DOHH2 (cell line): ENCODE data around the gene HGF.

ENCODE experiments used
- H3F3A ChIP-seq: fragments of 200-600 bp; sonication (generic), shearing (Covaris generic); 2 replicates; pipeline ENCODE4 v1.6.0; 2016; ENCODE audit warnings: antibody characterized with exemption, mild to moderate bottlenecking; ENCODE audit not compliant: control insufficient read depth, insufficient read depth
- H3K27ac ChIP-seq: fragments of 200-600 bp; sonication (generic); 2 replicates; pipeline ENCODE4 v1.5.1; 2014; ENCODE audit warnings: low read depth, mild to moderate bottlenecking, low read length, moderate library complexity
- H3K27me3 ChIP-seq: fragments of 200-600 bp; sonication (generic); 2 replicates; pipeline ENCODE4 v1.6.1; 2014; ENCODE audit warnings: mild to moderate bottlenecking, low read length, mixed read lengths; ENCODE audit not compliant: control insufficient read depth
- H3K36me3 ChIP-seq: fragments of 200-600 bp; sonication (generic); 2 replicates; pipeline ENCODE4 v1.6.1; 2014; ENCODE audit warnings: mild to moderate bottlenecking, low read length, moderate library complexity, mixed read lengths; ENCODE audit not compliant: control insufficient read depth
- H3K4me1 ChIP-seq: fragments of 200-600 bp; sonication (generic); 2 replicates; pipeline ENCODE4 v1.6.1; 2014; ENCODE audit warnings: mild to moderate bottlenecking, low read length, mixed read lengths; ENCODE audit not compliant: control insufficient read depth
- H3K4me2 ChIP-seq: fragments of 200-600 bp; sonication (generic); 2 replicates; pipeline ENCODE4 v1.6.0; 2014; ENCODE audit warnings: mild to moderate bottlenecking, low read length, moderate library complexity
- H3K4me3 ChIP-seq: fragments of 200-600 bp; sonication (generic); 2 replicates; pipeline ENCODE4 v1.5.1; 2014; ENCODE audit warnings: mild to moderate bottlenecking, low read length, mixed read lengths
- H3K79me2 ChIP-seq: fragments of 200-600 bp; sonication (generic); 2 replicates; pipeline ENCODE4 v1.6.1; 2014; ENCODE audit warnings: mild to moderate bottlenecking, low read length, mixed read lengths; ENCODE audit not compliant: control insufficient read depth
- H3K9me2 ChIP-seq: fragments of 200-600 bp; sonication (generic); replicated peaks from 2 replicates; pipeline ENCODE4 v1.6.1; 2014; ENCODE audit warnings: mild to moderate bottlenecking, low read length, mixed read lengths; ENCODE audit not compliant: control insufficient read depth
- H3K9me3 ChIP-seq: fragments of 200-600 bp; sonication (generic); 2 replicates; pipeline ENCODE4 v1.6.1; 2014; ENCODE audit warnings: antibody characterized with exemption, low read length, mixed read lengths; ENCODE audit not compliant: control insufficient read depth, insufficient read depth
- H4K20me1 ChIP-seq: fragments of 200-600 bp; sonication (generic); 2 replicates; pipeline ENCODE4 v1.6.0; 2014; ENCODE audit warnings: low read depth, mild to moderate bottlenecking, antibody characterized with exemption, low read length, moderate library complexity; ENCODE audit not compliant: control insufficient read depth, insufficient read depth
- EZH2phosphoT487 ChIP-seq: fragments of 200-600 bp; sonication (generic); IDR thresholded peaks from 2 replicates; pipeline ENCODE4 v1.6.1; 2017; ENCODE audit warnings: borderline replicate concordance, mild to moderate bottlenecking, antibody characterized with exemption, low read length, moderate library complexity, mixed read lengths
- TF ChIP-seq, protein P1 (sequence below): fragments of 200-600 bp; sonication (generic); IDR thresholded peaks from one replicate; pipeline ENCODE4 v1.5.1; 2014; ENCODE audit warnings: antibody characterized with exemption, mild to moderate bottlenecking, low read depth, low read length; ENCODE audit not compliant: poor library complexity, severe bottlenecking

Gene HGF

DNA sequence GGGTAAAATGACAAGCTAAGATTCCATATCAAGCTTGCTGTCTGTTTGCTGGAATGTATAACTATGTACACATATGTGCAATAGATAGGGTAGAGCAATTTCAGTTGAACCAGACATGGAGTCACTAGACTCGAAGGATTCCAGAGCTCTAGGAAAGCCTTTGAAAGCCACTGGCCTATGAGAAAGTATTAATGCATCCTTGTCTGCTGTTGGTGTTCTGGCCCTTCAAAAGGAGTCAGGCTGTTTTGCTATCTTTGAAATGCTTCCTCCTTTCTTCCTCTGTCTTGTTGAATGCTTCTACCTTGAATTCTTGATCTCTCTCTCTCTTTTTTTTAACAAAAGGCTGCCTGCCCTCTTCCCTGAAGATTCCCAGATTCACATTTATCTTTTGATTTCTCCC lies 20.8 kb upstream of the HGF start:
- Histone ChIP-seq H3K36me3 (no peaks in the 10 kb centered on the region), H3K27me3 (no peaks in the 10 kb centered on the region), H3K9me3 (no peaks in the 10 kb centered on the region), H3K4me2 (peak overlapping the region; percentile 44), H3K9me2 (no peaks in the 10 kb centered on the region), H3K27ac (no peak overlapping the region), H3K4me3 (no peak overlapping the region), H3K4me1 (peaks cover 54% of the 10 kb centered on the region), H3F3A (no peaks in the 10 kb centered on the region), H4K20me1 (no peaks in the 10 kb centered on the region), H3K79me2 (no peaks in the 10 kb centered on the region)
- TF ChIP-seq, protein P1, sequence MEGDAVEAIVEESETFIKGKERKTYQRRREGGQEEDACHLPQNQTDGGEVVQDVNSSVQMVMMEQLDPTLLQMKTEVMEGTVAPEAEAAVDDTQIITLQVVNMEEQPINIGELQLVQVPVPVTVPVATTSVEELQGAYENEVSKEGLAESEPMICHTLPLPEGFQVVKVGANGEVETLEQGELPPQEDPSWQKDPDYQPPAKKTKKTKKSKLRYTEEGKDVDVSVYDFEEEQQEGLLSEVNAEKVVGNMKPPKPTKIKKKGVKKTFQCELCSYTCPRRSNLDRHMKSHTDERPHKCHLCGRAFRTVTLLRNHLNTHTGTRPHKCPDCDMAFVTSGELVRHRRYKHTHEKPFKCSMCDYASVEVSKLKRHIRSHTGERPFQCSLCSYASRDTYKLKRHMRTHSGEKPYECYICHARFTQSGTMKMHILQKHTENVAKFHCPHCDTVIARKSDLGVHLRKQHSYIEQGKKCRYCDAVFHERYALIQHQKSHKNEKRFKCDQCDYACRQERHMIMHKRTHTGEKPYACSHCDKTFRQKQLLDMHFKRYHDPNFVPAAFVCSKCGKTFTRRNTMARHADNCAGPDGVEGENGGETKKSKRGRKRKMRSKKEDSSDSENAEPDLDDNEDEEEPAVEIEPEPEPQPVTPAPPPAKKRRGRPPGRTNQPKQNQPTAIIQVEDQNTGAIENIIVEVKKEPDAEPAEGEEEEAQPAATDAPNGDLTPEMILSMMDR = no peak
- no peak for TF ChIP-seq EZH2phosphoT487

DNA sequence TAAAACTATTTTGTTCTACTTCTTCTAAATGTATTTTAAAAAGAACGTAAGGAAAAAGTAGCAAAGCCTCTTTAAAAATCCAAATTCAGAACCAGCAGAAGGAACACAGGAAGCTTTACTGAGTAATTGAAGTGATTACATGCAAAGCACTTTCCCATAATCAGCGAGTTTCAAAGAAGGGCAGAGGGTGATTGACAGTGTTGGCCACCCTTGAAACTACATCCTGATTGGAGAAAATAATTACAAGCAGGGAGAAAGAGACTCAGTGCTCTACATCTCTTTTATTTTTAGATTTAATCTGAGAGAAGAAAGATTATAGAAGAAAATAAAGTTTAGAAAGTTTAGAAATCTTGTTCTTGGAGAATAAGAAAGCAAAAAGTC lies 20.3 kb upstream of the HGF start:
- TF ChIP-seq, protein P1 = no peak
- no peak for TF ChIP-seq EZH2phosphoT487
- H3F3A ChIP-seq = no peaks in the 10 kb centered on the region

DNA sequence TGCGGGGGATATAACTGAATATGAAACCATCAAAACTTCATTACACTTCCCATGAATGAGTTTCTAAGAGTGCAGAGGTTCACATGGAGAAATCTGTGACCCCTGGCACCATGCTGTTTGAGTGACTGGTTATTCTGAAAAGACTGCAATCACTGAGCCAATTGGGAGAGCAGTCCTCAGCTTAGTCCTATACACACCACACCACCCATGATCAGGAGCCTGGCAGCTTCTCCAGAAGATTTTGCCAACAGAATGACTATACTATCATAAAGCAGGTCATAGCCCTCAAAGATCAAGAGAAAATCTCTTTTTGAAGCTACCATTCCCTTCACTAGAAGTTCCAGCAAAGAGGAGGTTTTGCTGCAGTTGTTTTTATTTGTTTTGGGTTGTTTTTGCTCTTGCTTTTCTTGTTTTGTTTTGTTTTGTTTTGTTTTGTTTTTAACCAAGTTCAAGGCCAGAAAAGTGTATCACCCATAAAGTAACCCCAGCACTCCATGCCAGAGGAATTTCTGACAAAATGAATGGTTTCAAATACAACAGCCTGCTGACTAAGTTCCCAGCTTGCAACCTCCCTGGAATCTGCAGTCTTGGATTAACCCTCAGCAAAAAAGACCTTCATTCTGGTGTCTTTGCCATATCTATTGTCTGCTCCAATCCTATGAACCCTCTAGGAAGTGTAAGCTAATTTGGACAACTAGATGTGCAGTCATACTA lies 19.7 kb upstream of the HGF start:
- Histone ChIP-seq H3F3A (no peaks in the 10 kb centered on the region), H3K9me2 (no peaks in the 10 kb centered on the region), H4K20me1 (no peaks in the 10 kb centered on the region), H3K27ac (no peak overlapping the region), H3K9me3 (no peaks in the 10 kb centered on the region), H3K79me2 (no peaks in the 10 kb centered on the region), H3K27me3 (no peaks in the 10 kb centered on the region), H3K36me3 (no peaks in the 10 kb centered on the region), H3K4me3 (0 out of 2 replicates have a peak overlapping the region, but pooled peaks have one; percentile 15), H3K4me2 (peak overlapping the region; percentile 44), H3K4me1 (peaks cover 54% of the 10 kb centered on the region)
- TF ChIP-seq, protein P1 = no peak
- TF ChIP-seq EZH2phosphoT487 = no peak

More for the DNA sequence above, 20.3 kb upstream of the HGF start:
- Histone ChIP-seq H3K79me2 (no peaks in the 10 kb centered on the region), H3K4me1 (peaks cover 54% of the 10 kb centered on the region), H3K4me3 (0 out of 2 replicates have a peak overlapping the region, but pooled peaks have one; percentile 15), H4K20me1 (no peaks in the 10 kb centered on the region), H3K9me2 (no peaks in the 10 kb centered on the region), H3K9me3 (no peaks in the 10 kb centered on the region), H3K4me2 (peak overlapping the region; percentile 44), H3K27ac (no peak overlapping the region), H3K27me3 (no peaks in the 10 kb centered on the region), H3K36me3 (no peaks in the 10 kb centered on the region)
